Measurements from ENCODE around the gene MON2.
"Not testable (repeated sequence)": the region's sequence is repeated elsewhere in the genome, so short reads cannot be mapped to it uniquely, and the experiment has no call there.

Gene MON2

GRCh38 chr12:62543741-62544140, 77.1 kb downstream of the MON2 start:
- DNase-seq (ENCODE audit: low read depth in 2 of 2, low spot score in 1 of 2), result no peak

- DNase-seq (ENCODE audit: low read depth in 2 of 2, low spot score in 1 of 2), result no peak
Measured at GRCh38 chr12:62552906-62553556, 86.4 kb downstream of the MON2 start.

GRCh38 chr12:62559366-62559765, 92.7 kb downstream of the MON2 start:
- not testable (repeated sequence) for DNase-seq (ENCODE audit: low read depth in 2 of 2, low spot score in 1 of 2)

- DNase-seq (ENCODE audit: low read depth in 2 of 2, low spot score in 1 of 2), result no peak
Measured at GRCh38 chr12:62562846-62563245, 96.2 kb downstream of the MON2 start.

GRCh38 chr12:62575036-62575435, 108.4 kb downstream of the MON2 start:
- no peak for DNase-seq (ENCODE audit: low read depth in 2 of 2, low spot score in 1 of 2)

GRCh38 chr12:62576503-62576902, 109.9 kb downstream of the MON2 start:
- DNase-seq (ENCODE audit: low read depth in 2 of 2, low spot score in 1 of 2), result no peak

GRCh38 chr12:62578726-62579125, 112.1 kb downstream of the MON2 start:
- DNase-seq (ENCODE audit: low read depth in 2 of 2, low spot score in 1 of 2), result no peak

GRCh38 chr12:62581288-62582064, 114.8 kb downstream of the MON2 start:
- no peak for DNase-seq (ENCODE audit: low read depth in 2 of 2, low spot score in 1 of 2)

GRCh38 chr12:62582065-62582366, 115.4 kb downstream of the MON2 start:
- no peak for DNase-seq (ENCODE audit: low read depth in 2 of 2, low spot score in 1 of 2)

- DNase-seq (ENCODE audit: low read depth in 2 of 2, low spot score in 1 of 2), result no peak
Measured at GRCh38 chr12:62584619-62585018, 118.0 kb downstream of the MON2 start.

GRCh38 chr12:62586850-62587249, 120.2 kb downstream of the MON2 start:
- no peak for DNase-seq (ENCODE audit: low read depth in 2 of 2, low spot score in 1 of 2)

- no peak for DNase-seq (ENCODE audit: low read depth in 2 of 2, low spot score in 1 of 2)
Measured at GRCh38 chr12:62588916-62589315, 122.3 kb downstream of the MON2 start.

- DNase-seq (ENCODE audit: low read depth in 2 of 2, low spot score in 1 of 2), result no peak
Measured at GRCh38 chr12:62597253-62597652, 130.6 kb downstream of the MON2 start.

GRCh38 chr12:62598846-62599245, 132.2 kb downstream of the MON2 start:
- DNase-seq (ENCODE audit: low read depth in 2 of 2, low spot score in 1 of 2), result no peak

- DNase-seq (ENCODE audit: low read depth in 2 of 2, low spot score in 1 of 2), result no peak
Measured at GRCh38 chr12:62599854-62600437, 133.3 kb downstream of the MON2 start.

GRCh38 chr12:62601765-62602164, 135.1 kb downstream of the MON2 start:
- no peak for DNase-seq (ENCODE audit: low read depth in 2 of 2, low spot score in 1 of 2)

- DNase-seq (ENCODE audit: low read depth in 2 of 2, low spot score in 1 of 2), result peak; percentile 70 to 83
Measured at GRCh38 chr12:62602255-62603060, 135.8 kb downstream of the MON2 start.

GRCh38 chr12:62603061-62603810, 136.6 kb downstream of the MON2 start:
- DNase-seq (ENCODE audit: low read depth in 2 of 2, low spot score in 1 of 2), result peak; percentile 58 to 60

- DNase-seq (ENCODE audit: low read depth in 2 of 2, low spot score in 1 of 2), result no peak
Measured at GRCh38 chr12:62603811-62604098, 137.1 kb downstream of the MON2 start.

GRCh38 chr12:62604373-62604772, 137.7 kb downstream of the MON2 start:
- DNase-seq (ENCODE audit: low read depth in 2 of 2, low spot score in 1 of 2), result no peak

GRCh38 chr12:62604871-62605270, 138.2 kb downstream of the MON2 start:
- no peak for DNase-seq (ENCODE audit: low read depth in 2 of 2, low spot score in 1 of 2)
